MM.1S (cell line): ENCODE data around the gene CERT1.

Experiments
- CTCF ChIP-seq: fragments of 300-600 bp; sonication (generic); IDR thresholded peaks from 2 replicates; pipeline ENCODE4 v1.5.1; 2016; ENCODE audit warnings: antibody characterized with exemption, low read length, mixed read lengths
- EZH2 ChIP-seq: fragments of 300-600 bp; sonication (generic); optimal IDR thresholded peaks from 2 replicates; pipeline ENCODE3; 2017; ENCODE audit warnings: low read depth, mild to moderate bottlenecking, antibody characterized with exemption, low read length, mixed read lengths
- EZH2phosphoT487 ChIP-seq: fragments of 300-600 bp; sonication (generic); IDR thresholded peaks from 2 replicates; pipeline ENCODE4 v1.6.1; 2018; ENCODE audit warnings: antibody characterized with exemption, low read length

- TF ChIP-seq CTCF (no peak), EZH2 (no peak), EZH2phosphoT487 (no peak)
Measured at GRCh38 chr5:75534734-75535133, 23.3 kb upstream of the CERT1 start.
